GM23338 (cell line): ENCODE results near the gene B4GALT3. TPM values are rescaled to one million over a fixed set of nuclear protein-coding genes. Genes with fewer than 3 reads are reported as not detected.

ENCODE experiments used
- ATAC-seq: fragments of 200-7000 bp; cut with Tn5 transposase; 3 replicates; pipeline ENCODE4 v1.9.1; 2020
- DNase-seq: peaks from one replicate; pipeline ENCODE4 v3.0.0-alpha.2; 2015; ENCODE audit warnings: low spot score
- H2AFZ ChIP-seq: fragments of 200-600 bp; sonication (generic); 2 replicates; pipeline ENCODE4 v1.8.0; 2016; ENCODE audit warnings: antibody characterized with exemption, mild to moderate bottlenecking, moderate library complexity
- H3F3A ChIP-seq: fragments of 200-600 bp; sonication (generic); replicated peaks from 2 replicates; pipeline ENCODE4 v1.8.0; 2017; ENCODE audit warnings: antibody characterized with exemption, mixed run types, low read depth
- H3K27ac ChIP-seq: fragments of 200-600 bp; sonication (generic); 2 replicates; pipeline ENCODE4 v1.6.1; 2016; ENCODE audit warnings: low read depth
- H3K27me3 ChIP-seq: fragments of 200-600 bp; sonication (generic); 2 replicates; pipeline ENCODE4 v1.8.0; 2016; ENCODE audit warnings: mild to moderate bottlenecking, mixed run types, moderate library complexity; ENCODE audit not compliant: insufficient read depth
- H3K36me3 ChIP-seq: fragments of 200-600 bp; sonication (generic); 2 replicates; pipeline ENCODE4 v1.8.0; 2016; ENCODE audit warnings: mild to moderate bottlenecking; ENCODE audit not compliant: insufficient read depth
- H3K4me1 ChIP-seq: fragments of 200-600 bp; sonication (generic); 2 replicates; pipeline ENCODE4 v1.8.0; 2016; ENCODE audit warnings: mild to moderate bottlenecking, moderate library complexity; ENCODE audit not compliant: insufficient read depth
- H3K4me2 ChIP-seq: fragments of 200-600 bp; sonication (generic); 2 replicates; pipeline ENCODE4 v1.7.1; 2017; ENCODE audit warnings: mixed run types
- H3K4me3 ChIP-seq: fragments of 200-600 bp; sonication (generic); 2 replicates; pipeline ENCODE4 v1.6.1; 2016; ENCODE audit warnings: mixed run types
- H3K79me2 ChIP-seq: fragments of 200-600 bp; sonication (generic); replicated peaks from 2 replicates; pipeline ENCODE4 v1.8.0; 2017; ENCODE audit warnings: mild to moderate bottlenecking; ENCODE audit not compliant: insufficient read depth
- H3K9me2 ChIP-seq: fragments of 200-600 bp; sonication (generic); 2 replicates; pipeline ENCODE4 v1.8.0; 2017; ENCODE audit not compliant: insufficient read depth
- H4K20me1 ChIP-seq: fragments of 200-600 bp; sonication (generic); replicated peaks from 2 replicates; pipeline ENCODE4 v1.8.0; 2017; ENCODE audit warnings: mild to moderate bottlenecking; ENCODE audit not compliant: insufficient read depth
- H3K27ac Mint-ChIP-seq: 2 replicates; pipeline ENCODE4 v1.8.0; 2020; ENCODE audit warnings: inconsistent platforms, mild to moderate bottlenecking, moderate library complexity, mixed read lengths
- H3K27me3 Mint-ChIP-seq: 3 replicates; pipeline ENCODE4 v1.8.0; 2022; ENCODE audit warnings: low read depth, mild to moderate bottlenecking, moderate library complexity, mixed read lengths, inconsistent platforms; ENCODE audit not compliant: insufficient read depth, poor library complexity
- H3K36me3 Mint-ChIP-seq: 3 replicates; pipeline ENCODE4 v1.8.0; 2021; ENCODE audit warnings: low read depth, mild to moderate bottlenecking, inconsistent platforms, moderate library complexity, mixed read lengths
- H3K4me1 Mint-ChIP-seq: 3 replicates; pipeline ENCODE4 v1.8.0; 2020; ENCODE audit warnings: mild to moderate bottlenecking, inconsistent platforms, mixed read lengths
- H3K4me3 Mint-ChIP-seq: 3 replicates; pipeline ENCODE4 v1.8.0; 2021; ENCODE audit warnings: moderate library complexity, mild to moderate bottlenecking, inconsistent platforms, mixed read lengths
- H3K9me3 Mint-ChIP-seq: 3 replicates; pipeline ENCODE4 v1.8.0; 2020; ENCODE audit warnings: moderate library complexity, mild to moderate bottlenecking, inconsistent platforms, mixed read lengths
- CREB1 ChIP-seq: fragments of 250-450 bp; sonication (Bioruptor Pico); IDR thresholded peaks from 2 replicates; pipeline ENCODE4 v1.5.0; 2020; ENCODE audit warnings: low read depth, mild to moderate bottlenecking, moderate library complexity
- CTCF ChIP-seq, 2 experiments: fragments of 200-600 bp in 1 of 2; sonication (generic) in 1 of 2; conservative IDR thresholded peaks; 2 replicates each; pipeline versions ENCODE4 v1.5.1 to v1.6.1; 2016 to 2017; ENCODE audit warnings: antibody characterized with exemption in 2 of 2, low read depth in 2 of 2, mild to moderate bottlenecking in 2 of 2, moderate library complexity in 1 of 2
- EZH2 ChIP-seq: fragments of 200-600 bp; sonication (generic); IDR thresholded peaks from one replicate; pipeline ENCODE4 v1.8.0; 2017; ENCODE audit warnings: antibody characterized with exemption, mild to moderate bottlenecking, low read depth; ENCODE audit not compliant: unreplicated experiment
- EZH2phosphoT487 ChIP-seq: fragments of 200-600 bp; sonication (generic); IDR thresholded peaks from one replicate; pipeline ENCODE4 v1.8.1; 2018; ENCODE audit warnings: antibody characterized with exemption; ENCODE audit not compliant: unreplicated experiment
- JUNB ChIP-seq: IDR thresholded peaks from one replicate; pipeline ENCODE4 v1.6.1; 2016; ENCODE audit warnings: antibody characterized with exemption; ENCODE audit not compliant: unreplicated experiment
- NANOG ChIP-seq: IDR thresholded peaks from 2 replicates; pipeline ENCODE4 v1.6.1; 2016; ENCODE audit warnings: antibody characterized with exemption, borderline replicate concordance
- POLR2AphosphoS5 ChIP-seq: IDR thresholded peaks from 2 replicates; pipeline ENCODE4 v1.6.1; 2016; ENCODE audit warnings: antibody characterized with exemption, low read depth
- REST ChIP-seq: IDR thresholded peaks from one replicate; pipeline ENCODE4 v1.6.1; 2018; ENCODE audit warnings: antibody characterized with exemption; ENCODE audit not compliant: unreplicated experiment
- STAT1 ChIP-seq: IDR thresholded peaks from one replicate; pipeline ENCODE4 v1.6.1; 2016; ENCODE audit warnings: antibody characterized with exemption; ENCODE audit not compliant: unreplicated experiment
- ZNF114 ChIP-seq: fragments of 250-450 bp; sonication (Bioruptor Pico); IDR thresholded peaks from 2 replicates; pipeline ENCODE4 v1.5.0; 2020; ENCODE audit warnings: mild to moderate bottlenecking, moderate library complexity
- ZNF331 ChIP-seq: fragments of 250-450 bp; sonication (Bioruptor Pico); IDR thresholded peaks from 2 replicates; pipeline ENCODE4 v1.5.0; 2020; ENCODE audit warnings: low read depth, mild to moderate bottlenecking, moderate library complexity
- polyA plus RNA-seq: library from polyadenylated mRNA; unstranded; fragments of >200 nt; fragmentation: Nextera tagmentation; extraction: Ambion mirVana; gene quantifications from 2 replicates; pipeline ENCODE4 v1.2.1, GENCODE V29; 2016
- total RNA-seq: library from RNA; depleted of rRNA; stranded (reverse); fragments of >200 nt; shearing (Covaris generic); gene quantifications from 2 replicates; pipeline ENCODE4 v1.2.3, GENCODE V29; 2014
- TF ChIP-seq, protein P1 (sequence below): IDR thresholded peaks from 2 replicates; pipeline ENCODE4 v1.6.1; 2016; ENCODE audit warnings: antibody characterized with exemption
- TF ChIP-seq, protein P2 (sequence below): fragments of 250-450 bp; sonication (Bioruptor Pico); IDR thresholded peaks from 2 replicates; pipeline ENCODE4 v1.5.0; 2020; ENCODE audit warnings: mild to moderate bottlenecking, moderate library complexity

Gene B4GALT3
- total and polyA plus RNA-seq, 2 experiments from 2014 or later: 24.2 to 35.8 TPM

DNA sequence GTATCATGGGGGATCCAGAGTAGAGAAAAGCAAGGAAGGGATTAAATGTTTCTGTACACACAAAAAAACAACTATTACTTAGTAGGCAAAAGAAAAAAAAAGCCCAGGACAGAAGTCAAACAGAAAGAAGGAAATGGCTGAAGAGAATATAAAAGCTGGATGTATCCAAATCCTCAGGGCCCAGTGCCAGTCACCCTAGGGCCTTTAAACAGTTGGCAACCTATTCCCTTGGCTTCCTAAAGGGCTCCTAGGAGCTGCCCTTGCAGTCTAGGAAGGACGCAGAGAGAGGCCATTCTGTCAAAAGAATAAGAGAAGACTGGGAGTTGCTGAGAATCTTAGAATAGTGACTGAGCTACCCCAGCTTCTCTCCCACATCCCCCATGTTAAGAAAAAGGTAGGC lies 5.0 kb downstream of the B4GALT3 start:
- H2AFZ ChIP-seq: no peak overlapping the region
- no peak for TF ChIP-seq CREB1 (CRISPR knock-in tag)
- TF ChIP-seq NANOG: no peak
- TF ChIP-seq, protein P1, sequence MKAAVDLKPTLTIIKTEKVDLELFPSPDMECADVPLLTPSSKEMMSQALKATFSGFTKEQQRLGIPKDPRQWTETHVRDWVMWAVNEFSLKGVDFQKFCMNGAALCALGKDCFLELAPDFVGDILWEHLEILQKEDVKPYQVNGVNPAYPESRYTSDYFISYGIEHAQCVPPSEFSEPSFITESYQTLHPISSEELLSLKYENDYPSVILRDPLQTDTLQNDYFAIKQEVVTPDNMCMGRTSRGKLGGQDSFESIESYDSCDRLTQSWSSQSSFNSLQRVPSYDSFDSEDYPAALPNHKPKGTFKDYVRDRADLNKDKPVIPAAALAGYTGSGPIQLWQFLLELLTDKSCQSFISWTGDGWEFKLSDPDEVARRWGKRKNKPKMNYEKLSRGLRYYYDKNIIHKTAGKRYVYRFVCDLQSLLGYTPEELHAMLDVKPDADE: no peak
- TF ChIP-seq ZNF331: no peak
- no peak for TF ChIP-seq STAT1
- TF ChIP-seq, protein P2, sequence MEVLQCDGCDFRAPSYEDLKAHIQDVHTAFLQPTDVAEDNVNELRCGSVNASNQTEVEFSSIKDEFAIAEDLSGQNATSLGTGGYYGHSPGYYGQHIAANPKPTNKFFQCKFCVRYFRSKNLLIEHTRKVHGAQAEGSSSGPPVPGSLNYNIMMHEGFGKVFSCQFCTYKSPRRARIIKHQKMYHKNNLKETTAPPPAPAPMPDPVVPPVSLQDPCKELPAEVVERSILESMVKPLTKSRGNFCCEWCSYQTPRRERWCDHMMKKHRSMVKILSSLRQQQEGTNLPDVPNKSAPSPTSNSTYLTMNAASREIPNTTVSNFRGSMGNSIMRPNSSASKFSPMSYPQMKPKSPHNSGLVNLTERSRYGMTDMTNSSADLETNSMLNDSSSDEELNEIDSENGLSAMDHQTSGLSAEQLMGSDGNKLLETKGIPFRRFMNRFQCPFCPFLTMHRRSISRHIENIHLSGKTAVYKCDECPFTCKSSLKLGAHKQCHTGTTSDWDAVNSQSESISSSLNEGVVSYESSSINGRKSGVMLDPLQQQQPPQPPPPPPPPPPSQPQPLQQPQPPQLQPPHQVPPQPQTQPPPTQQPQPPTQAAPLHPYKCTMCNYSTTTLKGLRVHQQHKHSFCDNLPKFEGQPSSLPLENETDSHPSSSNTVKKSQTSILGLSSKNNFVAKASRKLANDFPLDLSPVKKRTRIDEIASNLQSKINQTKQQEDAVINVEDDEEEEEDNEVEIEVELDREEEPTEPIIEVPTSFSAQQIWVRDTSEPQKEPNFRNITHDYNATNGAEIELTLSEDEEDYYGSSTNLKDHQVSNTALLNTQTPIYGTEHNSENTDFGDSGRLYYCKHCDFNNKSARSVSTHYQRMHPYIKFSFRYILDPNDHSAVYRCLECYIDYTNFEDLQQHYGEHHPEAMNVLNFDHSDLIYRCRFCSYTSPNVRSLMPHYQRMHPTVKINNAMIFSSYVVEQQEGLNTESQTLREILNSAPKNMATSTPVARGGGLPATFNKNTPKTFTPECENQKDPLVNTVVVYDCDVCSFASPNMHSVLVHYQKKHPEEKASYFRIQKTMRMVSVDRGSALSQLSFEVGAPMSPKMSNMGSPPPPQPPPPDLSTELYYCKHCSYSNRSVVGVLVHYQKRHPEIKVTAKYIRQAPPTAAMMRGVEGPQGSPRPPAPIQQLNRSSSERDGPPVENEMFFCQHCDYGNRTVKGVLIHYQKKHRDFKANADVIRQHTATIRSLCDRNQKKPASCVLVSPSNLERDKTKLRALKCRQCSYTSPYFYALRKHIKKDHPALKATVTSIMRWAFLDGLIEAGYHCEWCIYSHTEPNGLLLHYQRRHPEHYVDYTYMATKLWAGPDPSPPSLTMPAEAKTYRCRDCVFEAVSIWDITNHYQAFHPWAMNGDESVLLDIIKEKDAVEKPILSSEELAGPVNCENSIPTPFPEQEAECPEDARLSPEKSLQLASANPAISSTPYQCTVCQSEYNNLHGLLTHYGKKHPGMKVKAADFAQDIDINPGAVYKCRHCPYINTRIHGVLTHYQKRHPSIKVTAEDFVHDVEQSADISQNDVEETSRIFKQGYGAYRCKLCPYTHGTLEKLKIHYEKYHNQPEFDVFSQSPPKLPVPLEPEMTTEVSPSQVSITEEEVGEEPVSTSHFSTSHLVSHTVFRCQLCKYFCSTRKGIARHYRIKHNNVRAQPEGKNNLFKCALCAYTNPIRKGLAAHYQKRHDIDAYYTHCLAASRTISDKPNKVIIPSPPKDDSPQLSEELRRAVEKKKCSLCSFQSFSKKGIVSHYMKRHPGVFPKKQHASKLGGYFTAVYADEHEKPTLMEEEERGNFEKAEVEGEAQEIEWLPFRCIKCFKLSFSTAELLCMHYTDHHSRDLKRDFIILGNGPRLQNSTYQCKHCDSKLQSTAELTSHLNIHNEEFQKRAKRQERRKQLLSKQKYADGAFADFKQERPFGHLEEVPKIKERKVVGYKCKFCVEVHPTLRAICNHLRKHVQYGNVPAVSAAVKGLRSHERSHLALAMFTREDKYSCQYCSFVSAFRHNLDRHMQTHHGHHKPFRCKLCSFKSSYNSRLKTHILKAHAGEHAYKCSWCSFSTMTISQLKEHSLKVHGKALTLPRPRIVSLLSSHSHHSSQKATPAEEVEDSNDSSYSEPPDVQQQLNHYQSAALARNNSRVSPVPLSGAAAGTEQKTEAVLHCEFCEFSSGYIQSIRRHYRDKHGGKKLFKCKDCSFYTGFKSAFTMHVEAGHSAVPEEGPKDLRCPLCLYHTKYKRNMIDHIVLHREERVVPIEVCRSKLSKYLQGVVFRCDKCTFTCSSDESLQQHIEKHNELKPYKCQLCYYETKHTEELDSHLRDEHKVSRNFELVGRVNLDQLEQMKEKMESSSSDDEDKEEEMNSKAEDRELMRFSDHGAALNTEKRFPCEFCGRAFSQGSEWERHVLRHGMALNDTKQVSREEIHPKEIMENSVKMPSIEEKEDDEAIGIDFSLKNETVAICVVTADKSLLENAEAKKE (CRISPR knock-in tag): no peak
- no peak for TF ChIP-seq POLR2AphosphoS5
- TF ChIP-seq REST: no peak
- TF ChIP-seq EZH2phosphoT487: no peak
- no peak for TF ChIP-seq ZNF114 (CRISPR knock-in tag)
- TF ChIP-seq CTCF (conservative IDR thresholded peaks at IDR 0.05; ENCODE audit: low read depth in 2 of 2): no peak
- TF ChIP-seq EZH2: no peak
- TF ChIP-seq JUNB: no peak
- no peaks in the 10 kb centered on the region for H3K9me3 Mint-ChIP-seq
- peaks cover 6% of the 10 kb centered on the region; the same call in 1 of the 2 replicates for H3K4me1 ChIP-seq
- peaks cover 6% of the 10 kb centered on the region; the same call in 1 of the 2 replicates for H4K20me1 ChIP-seq
- H3K36me3 Mint-ChIP-seq: peaks cover 54% of the 10 kb centered on the region
- H3F3A ChIP-seq: peaks cover 3% of the 10 kb centered on the region; the same call in 1 of the 2 replicates
- H3K79me2 ChIP-seq: peaks cover 8% of the 10 kb centered on the region
- DNase-seq (no peak), ATAC-seq (no peak)
- no peak overlapping the region for H3K4me3 ChIP-seq
- no peak overlapping the region for H3K27ac Mint-ChIP-seq
- no peaks in the 10 kb centered on the region for H3K27me3 ChIP-seq
- no peak overlapping the region; the same call in 2 of the 3 replicates for H3K4me3 Mint-ChIP-seq
- H3K36me3 ChIP-seq: peaks cover 17% of the 10 kb centered on the region
- no peak overlapping the region for H3K27ac ChIP-seq
- peaks cover 11% of the 10 kb centered on the region for H3K27me3 Mint-ChIP-seq
- no peak overlapping the region for H3K4me2 ChIP-seq
- peaks cover 7% of the 10 kb centered on the region for H3K4me1 Mint-ChIP-seq
- no peaks in the 10 kb centered on the region for H3K9me2 ChIP-seq
